Osteocyte (in vitro differentiated cells): ENCODE data around the gene DRD4. TPM values are rescaled to one million over a fixed set of nuclear protein-coding genes. Genes with fewer than 3 reads are reported as not detected.

ENCODE experiments used
- DNase-seq: peaks from one replicate; pipeline ENCODE4 v3.0.0; 2021; ENCODE audit warnings: mixed read lengths; ENCODE audit not compliant: unreplicated experiment; ENCODE audit errors: extremely low spot score
- H3K27ac Mint-ChIP-seq: one replicate; pipeline ENCODE4 v1.8.0; 2021; ENCODE audit warnings: mild to moderate bottlenecking, mixed read lengths; ENCODE audit not compliant: unreplicated experiment
- H3K27me3 Mint-ChIP-seq: one replicate; pipeline ENCODE4 v1.8.0; 2021; ENCODE audit warnings: mixed read lengths; ENCODE audit not compliant: unreplicated experiment
- H3K36me3 Mint-ChIP-seq: one replicate; pipeline ENCODE4 v1.8.0; 2021; ENCODE audit warnings: mixed read lengths; ENCODE audit not compliant: unreplicated experiment
- H3K4me1 Mint-ChIP-seq: one replicate; pipeline ENCODE4 v1.8.0; 2021; ENCODE audit warnings: mixed read lengths; ENCODE audit not compliant: unreplicated experiment
- H3K4me3 Mint-ChIP-seq: one replicate; pipeline ENCODE4 v1.8.0; 2021; ENCODE audit warnings: mild to moderate bottlenecking, moderate library complexity, mixed read lengths; ENCODE audit not compliant: unreplicated experiment
- H3K9me3 Mint-ChIP-seq: one replicate; pipeline ENCODE4 v1.8.0; 2021; ENCODE audit warnings: mixed read lengths; ENCODE audit not compliant: unreplicated experiment
- total RNA-seq: library from RNA; stranded (reverse); gene quantifications from 2 replicates; pipeline ENCODE4 v1.2.1, GENCODE V29; 2021
- TF ChIP-seq, protein P1 (sequence below): fragments of 200-600 bp; sonication (generic); IDR thresholded peaks from 2 replicates; pipeline ENCODE4 v1.5.0; 2021; ENCODE audit warnings: antibody characterized with exemption, mild to moderate bottlenecking, moderate library complexity

DRD4 gene
- total RNA-seq, 1 donor from 2014 or later: 1.7 TPM

DNA sequence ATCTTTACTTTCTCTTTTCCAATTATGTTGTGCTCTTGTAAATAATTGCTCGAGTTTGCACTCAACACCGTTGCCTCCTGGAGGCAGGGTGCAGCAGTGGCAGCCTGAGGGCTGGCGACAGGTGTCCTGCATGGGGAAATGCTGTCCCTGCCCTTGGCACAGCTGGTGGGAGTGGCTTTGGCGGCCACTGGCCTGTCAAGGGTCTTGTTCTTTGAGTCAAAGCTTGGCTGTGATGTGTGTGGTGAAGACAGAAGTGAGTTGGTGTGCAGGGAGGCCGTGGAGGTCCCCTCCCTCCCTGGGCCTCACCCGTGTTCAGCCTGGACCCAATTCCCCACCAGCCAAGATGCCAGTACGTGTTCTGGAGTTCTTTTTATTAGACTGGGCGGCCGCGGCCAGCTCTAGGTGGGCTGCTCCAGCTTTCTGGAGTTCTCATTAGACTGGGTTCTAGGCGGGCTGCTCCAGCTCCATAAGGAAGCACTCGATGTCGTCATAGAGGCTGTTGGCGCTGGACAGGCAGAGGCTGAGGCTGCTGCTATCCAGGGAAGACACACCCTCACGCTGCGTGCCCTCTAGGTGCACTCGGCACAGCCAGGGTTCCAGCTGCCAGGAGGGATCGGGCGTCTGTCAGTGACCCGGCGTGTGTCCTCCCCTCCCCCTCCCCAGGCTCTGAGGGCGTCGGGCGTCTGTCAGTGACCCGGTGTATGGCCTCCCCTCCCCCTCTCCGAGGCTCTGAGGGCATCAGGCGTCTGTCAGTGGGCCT is 24.7 kb upstream of the DRD4 start:
- peak; percentile 77 for DNase-seq
- H3K36me3 Mint-ChIP-seq: peaks cover 16% of the 10 kb centered on the region
- no peak overlapping the region for H3K4me3 Mint-ChIP-seq
- TF ChIP-seq, protein P1, sequence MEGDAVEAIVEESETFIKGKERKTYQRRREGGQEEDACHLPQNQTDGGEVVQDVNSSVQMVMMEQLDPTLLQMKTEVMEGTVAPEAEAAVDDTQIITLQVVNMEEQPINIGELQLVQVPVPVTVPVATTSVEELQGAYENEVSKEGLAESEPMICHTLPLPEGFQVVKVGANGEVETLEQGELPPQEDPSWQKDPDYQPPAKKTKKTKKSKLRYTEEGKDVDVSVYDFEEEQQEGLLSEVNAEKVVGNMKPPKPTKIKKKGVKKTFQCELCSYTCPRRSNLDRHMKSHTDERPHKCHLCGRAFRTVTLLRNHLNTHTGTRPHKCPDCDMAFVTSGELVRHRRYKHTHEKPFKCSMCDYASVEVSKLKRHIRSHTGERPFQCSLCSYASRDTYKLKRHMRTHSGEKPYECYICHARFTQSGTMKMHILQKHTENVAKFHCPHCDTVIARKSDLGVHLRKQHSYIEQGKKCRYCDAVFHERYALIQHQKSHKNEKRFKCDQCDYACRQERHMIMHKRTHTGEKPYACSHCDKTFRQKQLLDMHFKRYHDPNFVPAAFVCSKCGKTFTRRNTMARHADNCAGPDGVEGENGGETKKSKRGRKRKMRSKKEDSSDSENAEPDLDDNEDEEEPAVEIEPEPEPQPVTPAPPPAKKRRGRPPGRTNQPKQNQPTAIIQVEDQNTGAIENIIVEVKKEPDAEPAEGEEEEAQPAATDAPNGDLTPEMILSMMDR: peak; percentile 21
- no peaks in the 10 kb centered on the region for H3K9me3 Mint-ChIP-seq
- H3K27me3 Mint-ChIP-seq: no peaks in the 10 kb centered on the region
- H3K27ac Mint-ChIP-seq: no peak overlapping the region
- H3K4me1 Mint-ChIP-seq: peaks cover 10% of the 10 kb centered on the region

DNA sequence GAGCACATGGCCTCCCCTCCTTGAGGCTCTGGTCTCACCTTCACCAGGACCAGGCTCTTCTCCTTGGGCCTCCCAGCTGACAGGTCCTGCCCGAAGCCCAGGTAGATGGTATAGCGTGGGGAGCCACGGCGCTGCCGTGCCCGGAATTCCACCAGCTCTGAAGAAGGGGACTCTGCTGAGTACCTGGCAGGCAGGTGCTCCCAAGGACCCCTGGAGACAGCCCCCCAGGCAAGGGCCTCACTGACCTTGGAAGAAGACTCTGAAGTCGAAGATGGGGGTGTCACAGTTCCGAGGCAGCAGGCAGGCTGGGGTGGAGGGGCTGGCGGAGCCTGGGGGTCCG is 24.1 kb upstream of the DRD4 start:
- Mint-ChIP-seq H3K27me3 (no peaks in the 10 kb centered on the region), H3K27ac (no peak overlapping the region), H3K36me3 (peaks cover 16% of the 10 kb centered on the region), H3K4me1 (peaks cover 10% of the 10 kb centered on the region), H3K4me3 (no peak overlapping the region), H3K9me3 (no peaks in the 10 kb centered on the region)
- TF ChIP-seq, protein P1: no peak
- DNase-seq: peak; percentile 76

DNA sequence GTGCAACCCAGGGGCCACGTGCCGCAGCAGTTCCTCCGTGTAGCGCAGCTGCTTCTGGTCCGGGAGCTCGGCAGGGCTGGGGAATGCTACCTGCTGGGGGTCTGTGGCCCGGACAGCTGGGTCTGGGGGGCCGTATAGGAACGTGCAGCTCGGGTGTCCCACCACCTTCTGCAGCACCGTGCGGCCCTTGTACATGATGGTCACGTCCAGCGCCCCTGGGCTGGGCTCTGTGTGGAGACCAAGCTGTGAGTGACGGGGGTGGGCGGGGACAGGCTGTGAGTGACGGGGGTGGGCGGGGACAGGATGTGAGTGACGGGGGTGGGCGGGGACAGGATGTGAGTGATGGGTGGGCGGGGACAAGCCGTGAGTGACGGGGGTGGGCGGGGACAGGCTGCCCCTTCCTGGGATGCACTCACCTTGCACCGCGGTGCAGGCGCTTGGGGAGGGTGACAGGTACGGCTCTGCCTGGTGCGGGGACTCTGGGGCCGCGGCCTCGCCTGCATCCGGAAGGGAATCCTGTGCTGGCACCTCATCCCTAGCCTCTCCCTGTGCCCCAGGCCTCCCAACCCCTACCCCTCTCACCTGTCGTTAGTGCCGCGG is 23.6 kb upstream of the DRD4 start:
- DNase-seq: no peak
- Mint-ChIP-seq H3K27me3 (no peaks in the 10 kb centered on the region), H3K36me3 (peaks cover 14% of the 10 kb centered on the region), H3K4me1 (peaks cover 10% of the 10 kb centered on the region), H3K27ac (no peak overlapping the region), H3K4me3 (no peak overlapping the region), H3K9me3 (no peaks in the 10 kb centered on the region)
- TF ChIP-seq, protein P1: no peak

DNA sequence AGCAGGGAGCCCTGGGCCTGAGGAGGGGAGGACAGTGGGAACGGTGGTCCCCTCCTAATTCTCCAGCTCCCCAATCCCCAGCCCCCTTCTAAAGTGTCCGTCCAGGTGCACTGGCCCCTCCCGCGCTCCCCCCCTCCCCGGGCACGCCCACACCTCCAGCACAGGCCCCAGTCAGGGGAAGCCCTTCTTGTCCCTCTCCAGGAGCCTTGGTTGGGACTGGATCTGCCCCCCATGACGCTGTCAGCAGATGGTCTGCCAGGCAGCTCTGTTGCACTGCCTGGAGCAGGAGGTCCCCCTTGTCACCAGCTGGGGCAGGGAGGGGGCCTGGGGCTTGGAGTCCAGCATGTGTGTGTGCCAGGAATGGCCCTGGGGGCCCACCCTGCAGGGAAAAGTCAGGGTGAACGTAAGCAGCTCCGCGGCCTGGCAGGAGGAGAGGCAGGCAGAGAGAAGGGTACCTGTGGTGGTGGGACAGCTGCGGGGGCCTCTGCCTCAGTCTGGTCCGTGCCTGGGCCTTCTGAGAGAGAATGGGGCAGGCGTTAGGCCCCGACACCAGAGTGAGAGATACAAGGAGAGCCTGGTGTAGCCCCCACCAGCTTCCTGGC is 22.9 kb upstream of the DRD4 start:
- peaks cover 11% of the 10 kb centered on the region for H3K36me3 Mint-ChIP-seq
- TF ChIP-seq, protein P1: no peak
- peaks cover 10% of the 10 kb centered on the region for H3K4me1 Mint-ChIP-seq
- peak overlapping the region; percentile 61 for H3K4me3 Mint-ChIP-seq
- H3K27ac Mint-ChIP-seq: peak overlapping the region; percentile 50
- H3K9me3 Mint-ChIP-seq: no peaks in the 10 kb centered on the region
- no peaks in the 10 kb centered on the region for H3K27me3 Mint-ChIP-seq
- DNase-seq: no peak
